ENCODE measurements around the gene TACC2.

DNA sequence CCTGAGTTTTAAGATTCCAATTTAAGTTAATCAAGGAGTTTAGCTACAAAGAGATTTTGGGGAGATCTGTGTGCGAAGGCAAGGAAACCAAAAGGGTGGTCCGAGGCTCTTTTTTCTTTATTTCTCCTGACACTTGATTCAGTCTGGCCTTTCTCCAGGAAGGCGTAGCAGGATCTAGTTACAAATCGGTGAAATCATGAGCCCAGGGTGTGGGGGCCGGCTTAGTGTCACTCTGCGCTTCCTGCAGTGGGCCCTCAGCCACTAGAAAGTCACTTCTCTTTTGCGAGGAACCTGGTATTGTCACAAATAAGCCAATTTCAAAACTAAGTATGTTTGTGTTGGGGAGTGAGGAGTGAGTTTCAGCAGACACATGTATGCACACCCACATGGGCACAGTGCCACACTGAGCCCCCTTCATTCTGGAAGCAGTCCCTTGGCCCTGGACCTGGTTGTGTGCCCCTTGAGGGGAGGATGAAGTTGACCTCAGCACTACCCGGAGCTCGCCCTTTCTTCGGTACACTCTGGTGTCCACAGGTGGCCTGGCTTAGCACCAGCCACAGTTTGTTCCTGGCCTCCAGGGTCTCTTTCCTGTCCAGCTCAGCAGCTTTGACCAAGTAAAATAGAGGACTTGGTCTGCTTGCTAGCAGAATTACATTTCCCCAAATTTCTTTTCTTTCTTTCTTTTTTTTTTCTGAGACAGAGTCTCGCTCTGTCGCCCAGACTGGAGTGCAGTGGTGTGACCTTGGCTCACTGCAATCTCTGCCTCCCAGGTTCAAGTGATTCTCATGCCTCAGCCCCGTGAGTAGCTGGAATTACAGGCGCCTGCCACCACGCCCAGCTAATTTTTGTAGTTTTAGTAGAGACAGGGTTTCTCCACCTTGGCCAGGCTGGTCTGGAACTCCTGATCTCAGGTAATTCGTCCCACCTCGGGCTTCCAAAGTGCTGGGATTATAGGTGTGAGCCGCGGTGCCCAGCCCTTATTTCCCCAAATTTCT is 198.2 kb downstream of the TACC2 start:
- no peak for TF ChIP-seq POLR2A (IDR thresholded peaks at IDR 0.05; ENCODE audit: low read length)
- no peak for TF ChIP-seq GATA1 (IDR thresholded peaks at IDR 0.05; ENCODE audit: low read depth, low read length)
